GM19099 (cell line): Measurements from ENCODE around the gene IMPG2.

Source experiments
- POLR2A ChIP-seq: IDR thresholded peaks from 3 replicates; pipeline ENCODE4 v1.6.1; 2011; ENCODE audit warnings: low read depth; ENCODE audit not compliant: insufficient read length; ENCODE audit errors: extremely low read depth

IMPG2 gene

DNA sequence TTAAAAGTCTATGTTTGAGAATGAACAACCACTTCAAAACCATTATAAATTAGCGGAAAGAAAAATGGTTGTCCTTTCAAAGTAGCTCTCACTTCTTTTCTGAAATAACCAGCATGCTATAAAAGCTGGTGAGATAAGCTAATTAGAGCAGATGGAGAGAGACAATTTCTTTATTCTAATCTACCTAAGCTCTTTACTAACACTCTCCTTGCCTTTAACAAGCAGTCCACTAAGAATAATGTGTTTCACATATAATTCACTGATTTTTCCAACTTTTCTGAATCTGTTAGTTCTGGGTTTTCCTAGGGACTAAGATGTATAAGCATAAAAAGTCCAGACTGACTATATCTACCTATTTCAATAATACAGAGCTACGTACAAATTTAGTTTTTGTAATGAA lies at the start of gene IMPG2:
TSS of gene IMPG2 (minus strand) at position 101 of the 400 bp plus-strand sequence. CDS start 203 bp downstream, outside the sequence.
- TF ChIP-seq POLR2A: no peak

DNA sequence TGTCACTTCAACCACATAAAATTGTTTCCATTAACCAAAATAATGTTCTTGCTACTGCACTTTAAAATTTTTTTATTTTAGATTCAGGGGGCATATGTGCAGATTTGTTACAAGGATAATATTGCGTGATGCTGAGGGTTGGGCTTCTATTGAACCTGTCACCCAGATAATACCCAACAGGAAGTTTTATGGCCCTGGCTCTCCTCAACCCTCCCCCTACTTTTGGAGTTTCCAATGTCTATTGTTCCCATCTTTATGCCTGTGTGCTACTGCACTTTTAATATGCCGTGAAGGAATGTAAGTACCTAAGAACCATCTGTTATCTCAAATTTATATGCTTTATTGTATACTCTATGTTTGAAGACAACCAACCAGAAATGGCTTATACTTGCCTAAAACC lies 42.0 kb upstream of the IMPG2 start:
- TF ChIP-seq POLR2A: no peak

DNA sequence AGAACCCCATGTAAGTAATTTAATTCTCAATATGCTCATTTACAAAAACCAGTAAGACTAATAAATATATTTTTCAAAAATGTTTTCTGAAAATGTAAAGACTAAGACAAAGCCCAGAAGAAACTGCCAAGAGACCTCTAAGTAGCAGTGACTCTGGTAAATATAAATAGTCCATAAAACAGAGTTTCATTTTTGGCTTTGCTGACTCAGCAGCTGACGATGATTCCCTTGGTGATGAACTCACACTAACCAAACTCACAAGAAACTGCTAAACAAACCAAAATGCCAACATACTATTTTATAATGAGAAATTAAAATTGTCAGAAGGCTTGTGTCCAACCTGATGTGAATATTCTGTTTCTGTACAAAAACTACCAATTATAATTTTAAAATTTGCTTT lies 31.5 kb upstream of the IMPG2 start:
- no peak for TF ChIP-seq POLR2A

DNA sequence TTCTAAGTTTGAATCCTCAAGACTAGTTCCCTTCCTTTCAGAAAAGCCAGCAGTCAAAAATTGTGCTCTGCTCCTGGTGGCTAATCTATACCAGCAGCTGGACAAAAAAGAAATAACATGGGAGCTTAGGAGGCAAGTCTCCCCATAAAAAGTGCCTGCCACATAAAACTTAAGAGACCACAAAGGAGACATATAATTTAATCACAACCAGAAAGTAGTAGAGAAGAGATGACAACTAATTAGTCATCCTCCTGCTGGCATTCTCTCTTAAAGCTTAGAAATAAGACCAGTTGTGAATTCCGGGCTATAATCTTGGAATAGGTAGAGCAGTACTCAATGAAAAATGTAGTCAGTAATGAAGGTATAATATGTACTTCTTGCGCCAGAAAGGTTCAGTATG lies 20.2 kb upstream of the IMPG2 start:
- no peak for TF ChIP-seq POLR2A

DNA sequence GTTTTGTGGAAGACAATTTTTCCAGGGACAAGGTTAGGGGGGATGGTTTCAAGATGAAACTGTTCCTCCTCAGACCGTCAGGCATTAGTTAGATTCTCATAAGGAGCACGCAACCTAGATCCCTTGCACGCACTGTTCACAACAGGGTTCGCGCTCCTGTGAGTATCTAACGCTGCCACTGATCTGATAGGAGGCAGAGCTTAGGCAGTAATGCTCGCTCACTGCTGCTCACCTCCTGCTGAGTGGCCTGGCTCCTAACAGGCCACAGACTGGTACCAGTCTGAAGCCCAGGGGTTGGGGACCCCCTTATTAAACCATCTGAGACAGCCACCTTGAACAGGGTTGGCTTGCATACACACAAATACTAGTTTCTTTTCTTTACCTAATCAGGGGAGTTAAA lies 13.5 kb upstream of the IMPG2 start:
- no peak for TF ChIP-seq POLR2A

DNA sequence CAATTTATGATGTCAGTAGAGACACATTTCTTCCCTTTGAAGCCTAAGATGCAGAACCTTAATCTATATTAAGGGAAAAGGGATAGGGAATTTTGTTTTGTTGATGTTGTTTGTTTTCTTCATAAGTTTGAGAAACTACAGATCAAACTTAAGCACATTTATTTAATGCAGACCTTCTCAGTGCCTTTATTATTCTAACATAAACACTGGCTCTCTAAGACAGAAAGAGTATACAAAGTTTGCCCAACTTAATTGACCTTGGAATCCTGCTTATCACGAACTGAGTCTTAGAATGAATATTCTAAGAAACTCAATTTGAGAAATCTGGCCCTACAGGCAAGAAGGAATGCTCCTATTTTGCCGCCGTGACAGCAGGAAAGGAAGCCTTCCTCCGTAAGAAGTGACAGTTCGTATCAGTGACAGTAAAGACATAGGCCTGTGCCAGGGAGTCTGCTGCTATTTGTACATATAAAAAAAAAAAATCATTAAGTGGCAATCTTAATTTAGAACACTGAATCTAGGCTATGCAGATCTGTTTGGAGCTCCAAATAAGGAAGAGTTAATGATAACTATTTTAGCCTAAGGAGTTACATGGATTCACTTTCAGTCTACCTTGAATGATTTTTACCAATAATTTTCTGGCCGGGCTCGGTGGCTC lies 8.8 kb upstream of the IMPG2 start:
- TF ChIP-seq POLR2A: no peak

DNA sequence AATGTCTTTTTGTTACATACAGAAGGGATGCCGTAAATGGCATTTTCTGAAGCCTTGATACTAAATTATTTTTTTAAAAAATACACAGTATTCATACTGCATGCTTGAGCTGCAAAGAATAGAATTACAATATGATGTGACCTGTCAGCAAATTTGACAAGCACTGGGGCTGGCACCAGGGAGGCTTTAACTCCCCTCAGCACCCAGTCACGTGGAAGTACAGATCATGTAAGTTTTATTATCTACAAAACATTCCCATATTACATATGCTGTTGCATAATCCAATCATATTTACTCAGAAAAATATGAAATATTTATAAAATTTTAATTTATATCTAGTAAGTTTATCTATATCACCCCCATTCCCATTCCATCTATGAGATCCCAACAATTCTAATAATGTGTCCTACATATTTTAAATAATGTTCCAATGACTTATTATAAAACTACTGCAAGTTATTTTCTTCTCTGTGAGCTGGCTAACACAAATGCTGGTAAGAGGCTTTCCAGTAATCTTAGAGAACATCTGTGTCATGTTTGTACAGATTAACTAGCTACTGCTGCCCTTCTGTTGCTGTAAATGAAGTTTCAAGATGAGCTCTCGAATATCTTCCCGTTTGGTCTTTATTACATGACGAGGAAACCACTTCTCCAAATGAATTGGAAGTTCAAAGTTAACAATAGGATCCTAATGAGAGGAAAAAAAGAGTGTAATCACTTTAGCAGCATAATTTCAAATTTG lies 5.2 kb upstream of the IMPG2 start:
- TF ChIP-seq POLR2A: no peak

DNA sequence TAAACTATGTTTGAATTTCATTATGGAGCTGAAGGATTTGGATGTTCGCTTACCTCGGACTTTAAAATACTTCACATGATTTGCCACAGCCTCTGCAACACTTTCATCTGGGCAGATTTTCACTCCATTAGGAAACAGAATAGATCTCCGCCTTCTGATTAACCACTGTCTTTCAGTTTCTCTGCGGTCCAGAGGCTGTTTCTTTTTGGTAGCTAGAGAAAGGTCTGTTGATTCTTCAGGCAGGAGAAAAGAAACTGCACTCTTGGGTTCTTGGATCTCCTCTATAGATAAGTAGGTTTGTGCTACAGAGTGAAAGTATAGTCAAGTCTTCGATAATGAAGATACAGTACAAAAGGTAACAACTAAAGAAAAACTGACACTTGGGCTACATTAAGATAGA lies 844 bp downstream of the IMPG2 start:
- no peak for TF ChIP-seq POLR2A

DNA sequence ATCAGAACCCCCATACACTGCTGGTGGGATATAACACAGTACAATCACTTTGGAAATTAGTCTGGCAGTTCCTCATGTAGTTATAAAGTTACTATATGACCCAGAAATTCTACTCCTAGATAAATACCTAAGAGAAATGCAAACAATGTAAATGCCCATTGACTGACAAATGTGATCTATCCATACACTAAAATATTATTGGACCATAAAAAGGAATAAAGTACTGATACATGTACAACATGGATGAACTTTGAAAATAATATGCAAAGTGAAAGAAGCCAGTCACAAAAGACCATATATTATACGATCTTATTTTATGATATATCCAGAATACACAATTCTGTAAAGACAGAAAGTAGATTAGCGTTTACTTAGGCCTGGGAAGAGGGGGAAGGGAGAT lies 7.8 kb downstream of the IMPG2 start:
- no peak for TF ChIP-seq POLR2A

DNA sequence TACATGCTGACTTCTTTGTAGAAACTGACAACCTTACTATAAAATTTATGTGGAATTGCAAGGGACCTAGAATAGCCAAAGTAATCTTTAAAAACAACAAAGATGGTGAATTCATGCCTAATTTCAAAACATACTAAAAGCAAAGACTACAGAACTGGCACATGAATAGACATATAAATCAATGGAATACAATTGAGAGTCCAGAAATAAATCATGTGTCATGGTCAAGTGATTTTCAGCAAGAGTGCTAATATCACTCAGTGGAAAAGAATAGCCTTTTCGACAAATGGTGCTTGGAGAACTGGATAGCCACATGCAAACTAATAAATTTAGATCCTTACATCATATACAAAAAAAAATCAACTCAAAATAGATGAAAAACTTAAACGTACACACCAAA lies 8.7 kb downstream of the IMPG2 start:
- TF ChIP-seq POLR2A: no peak

DNA sequence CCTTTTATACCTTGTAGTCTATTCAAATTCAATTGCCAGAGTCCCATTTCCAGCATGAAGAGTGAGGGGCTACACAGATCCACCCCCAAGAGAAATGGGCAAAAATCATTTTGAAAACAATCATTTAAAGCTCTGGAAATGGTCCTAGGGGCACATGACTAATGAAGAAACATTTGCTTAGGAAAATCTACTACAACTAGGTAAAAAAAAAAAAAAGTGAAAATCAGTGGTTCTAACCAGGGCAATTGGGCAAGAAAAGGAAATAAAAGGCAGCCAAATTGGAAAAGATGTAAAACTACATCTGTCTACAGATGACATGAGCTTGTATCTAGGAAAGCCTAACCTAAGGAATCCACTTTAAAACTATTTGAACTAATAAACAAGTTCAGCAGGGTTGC lies 9.4 kb downstream of the IMPG2 start:
- TF ChIP-seq POLR2A: no peak

DNA sequence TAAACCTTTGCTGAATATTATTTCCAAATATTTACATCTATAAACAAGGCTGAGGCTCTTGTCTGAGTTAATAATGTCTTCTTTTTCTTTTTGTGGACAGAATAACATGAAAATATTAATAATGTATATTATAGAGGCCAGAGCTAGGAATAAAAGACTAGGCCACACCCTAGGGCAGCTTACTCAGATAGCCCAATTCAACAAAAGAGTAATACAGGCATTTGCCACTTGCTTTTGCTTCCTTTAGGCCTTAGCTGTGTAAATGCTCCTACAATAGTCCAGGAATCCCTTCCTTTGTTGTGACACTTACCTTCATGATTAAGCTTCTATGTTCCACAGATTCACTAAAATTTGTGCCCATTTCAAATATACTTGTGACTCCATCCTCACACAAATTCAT lies 16.5 kb downstream of the IMPG2 start:
- TF ChIP-seq POLR2A: no peak

DNA sequence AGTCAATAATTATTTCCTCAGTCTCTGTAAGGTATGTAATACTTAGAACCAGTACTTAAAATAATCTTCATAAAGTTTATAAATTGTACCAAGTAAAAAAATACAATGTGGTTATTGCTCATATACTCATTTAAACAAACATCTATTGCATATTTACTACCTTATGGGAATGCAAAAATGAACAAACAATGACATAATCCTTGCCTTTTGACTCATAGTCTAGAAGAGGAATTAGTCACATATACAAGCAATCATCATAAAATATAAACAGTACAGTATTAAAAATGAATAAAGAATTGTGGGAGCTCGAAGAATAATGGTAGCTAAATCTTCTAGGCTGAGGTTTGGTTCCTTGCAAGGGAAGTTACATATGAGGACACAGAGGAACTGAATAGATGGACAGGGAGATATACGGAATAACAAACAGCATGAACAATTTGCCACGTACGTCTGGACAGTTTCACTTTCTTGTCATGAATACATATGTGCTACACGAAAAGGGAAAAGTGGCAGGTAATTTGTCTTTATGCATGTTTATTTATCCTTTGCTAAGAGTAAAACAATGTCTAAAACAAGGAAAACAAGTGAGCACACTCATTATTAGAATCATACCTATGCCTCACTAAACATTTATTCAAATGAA lies 17.2 kb downstream of the IMPG2 start:
- no peak for TF ChIP-seq POLR2A

DNA sequence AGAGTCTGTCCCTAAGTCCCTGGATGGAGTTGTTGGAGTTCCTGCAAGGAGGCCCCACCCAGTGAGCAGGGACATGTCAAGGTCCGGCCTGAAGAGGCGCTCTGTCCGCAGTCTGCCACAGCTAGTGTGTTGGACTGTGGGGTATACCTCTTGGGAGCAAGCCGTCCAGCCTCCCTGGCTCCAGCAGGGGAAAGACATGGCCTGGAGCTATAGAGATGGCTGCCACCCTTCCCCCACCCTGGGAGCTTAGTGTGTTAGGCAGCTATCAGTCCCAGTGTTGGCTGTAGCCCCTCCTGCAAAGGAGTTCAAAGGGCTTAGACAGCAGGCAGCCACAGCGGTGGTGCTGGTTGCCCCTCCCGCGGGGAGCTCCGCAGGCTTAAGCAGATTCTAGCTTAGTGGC lies 20.3 kb downstream of the IMPG2 start:
- no peak for TF ChIP-seq POLR2A

DNA sequence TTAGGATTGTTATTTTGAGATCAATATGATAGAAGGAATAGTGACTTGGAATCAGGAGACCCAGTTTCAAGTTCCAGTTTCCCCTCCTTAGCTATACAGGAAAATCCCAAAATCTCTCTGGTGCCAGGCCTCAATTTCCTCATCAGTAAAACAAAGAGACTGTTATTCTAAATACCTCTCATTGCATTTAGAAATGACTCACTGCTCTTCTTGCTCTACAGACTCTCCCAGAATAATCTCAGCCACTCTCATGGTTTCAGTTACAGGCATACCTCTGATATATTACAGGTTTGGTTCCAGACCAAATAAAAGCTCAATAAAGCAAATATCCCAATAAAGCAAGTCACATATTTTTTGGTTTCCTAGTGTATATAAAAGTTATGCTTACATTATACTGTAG lies 28.3 kb downstream of the IMPG2 start:
- no peak for TF ChIP-seq POLR2A

DNA sequence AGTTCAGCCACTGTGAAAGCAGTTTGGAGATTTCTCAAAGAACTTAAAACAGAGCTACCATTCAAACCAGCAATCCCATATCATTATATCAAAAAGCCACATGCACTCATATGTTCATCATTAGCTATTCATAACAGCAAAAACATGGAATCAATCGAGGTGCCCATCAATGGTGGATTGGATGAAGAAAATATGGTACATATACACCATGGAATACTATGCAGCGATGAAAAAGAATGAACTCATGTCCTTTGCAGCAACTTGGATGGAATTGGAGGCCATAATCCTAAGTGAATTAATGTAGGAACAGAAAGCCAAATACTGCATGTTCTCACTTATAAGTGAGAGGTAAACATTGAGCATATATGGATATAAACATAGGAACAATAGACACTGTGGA lies 32.1 kb downstream of the IMPG2 start:
- no peak for TF ChIP-seq POLR2A
